HG03280 (cell line): Measurements from ENCODE around the gene SASH1.
A peak's percentile ranks its signal among the peaks of the same experiment; 100 is the strongest.

Source experiments
- ATAC-seq: cut with Tn5 transposase; IDR thresholded peaks from one replicate; pipeline ENCODE4 v1.9.1; 2021; ENCODE audit warnings: mild to moderate bottlenecking, moderate library complexity; ENCODE audit not compliant: unreplicated experiment

SASH1 gene

DNA sequence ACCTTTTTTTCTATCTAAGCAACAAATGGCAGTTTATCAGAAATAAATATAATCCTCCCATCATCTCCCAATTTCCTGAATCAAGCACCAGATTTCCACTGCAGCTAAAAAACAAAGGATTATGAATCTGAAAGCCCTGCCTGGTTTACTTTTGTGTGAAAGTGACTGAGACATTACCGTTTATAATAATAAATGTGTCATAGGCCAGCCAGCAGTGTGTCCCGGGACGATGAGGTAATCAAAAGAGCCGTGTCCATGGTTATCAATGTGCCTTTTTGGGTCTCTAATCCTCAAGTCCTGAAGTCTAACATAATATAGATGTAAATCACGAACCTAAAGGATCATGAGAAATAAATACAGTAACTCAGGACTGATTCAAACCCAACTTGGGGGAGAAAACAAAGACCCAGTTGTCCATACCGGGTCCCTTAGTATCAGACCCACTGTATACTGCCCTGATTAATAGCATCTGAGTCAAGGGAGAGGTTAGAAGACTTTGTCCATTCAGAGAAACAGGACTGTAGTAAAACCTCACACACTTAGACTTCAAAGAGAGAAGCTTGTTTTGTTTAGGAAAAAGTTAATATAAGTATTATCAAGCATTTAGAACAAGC lies 149.1 kb downstream of the SASH1 start:
- ATAC-seq = no peak

DNA sequence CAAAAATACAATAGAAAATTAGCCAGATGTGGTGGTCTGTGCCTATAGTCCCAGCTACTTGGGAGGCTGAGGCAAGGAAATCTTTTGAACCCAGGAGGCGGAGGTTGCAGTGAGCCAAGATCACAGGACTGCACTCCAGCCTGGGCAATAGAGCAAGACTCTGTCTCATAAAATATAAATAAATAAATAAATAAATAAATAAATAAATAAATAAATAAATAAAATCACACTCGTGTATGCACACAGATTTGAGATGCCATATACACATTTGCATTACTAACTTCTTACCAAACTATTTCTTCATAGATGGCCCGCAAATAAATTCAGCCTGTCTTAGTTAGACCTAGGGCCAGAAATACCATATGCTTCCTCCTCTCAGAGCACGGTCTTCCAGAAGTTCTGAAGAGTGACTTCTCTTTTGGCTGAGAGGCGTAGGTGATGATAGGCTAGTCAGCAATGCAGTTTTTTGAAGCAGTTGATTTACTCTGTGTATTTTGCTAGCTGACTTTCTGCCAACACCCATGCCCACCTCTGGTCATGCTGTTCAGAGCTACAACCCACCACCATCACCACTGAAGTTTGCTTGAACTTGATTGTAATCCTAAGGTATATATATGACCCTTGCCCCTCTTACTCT lies 150.1 kb downstream of the SASH1 start:
- no peak for ATAC-seq

DNA sequence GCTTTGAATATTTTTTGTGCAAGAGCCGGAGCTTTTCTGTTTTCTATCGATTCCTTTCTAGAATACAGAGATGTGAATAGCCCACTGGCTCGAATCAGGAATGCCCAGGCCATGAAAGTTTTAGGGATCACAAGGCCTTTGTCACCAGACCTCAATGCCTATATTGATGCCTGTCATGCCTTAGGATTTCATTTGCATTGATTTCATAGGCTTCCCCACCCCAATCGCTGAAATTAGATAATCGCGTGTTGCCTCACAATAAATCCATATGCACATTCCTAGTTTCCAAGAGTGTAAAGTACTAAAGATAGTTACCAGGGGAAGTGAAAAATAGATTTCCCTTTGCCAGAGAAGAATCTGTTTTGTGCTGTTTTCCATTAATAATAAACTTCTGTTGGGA lies 150.8 kb downstream of the SASH1 start:
- no peak for ATAC-seq

DNA sequence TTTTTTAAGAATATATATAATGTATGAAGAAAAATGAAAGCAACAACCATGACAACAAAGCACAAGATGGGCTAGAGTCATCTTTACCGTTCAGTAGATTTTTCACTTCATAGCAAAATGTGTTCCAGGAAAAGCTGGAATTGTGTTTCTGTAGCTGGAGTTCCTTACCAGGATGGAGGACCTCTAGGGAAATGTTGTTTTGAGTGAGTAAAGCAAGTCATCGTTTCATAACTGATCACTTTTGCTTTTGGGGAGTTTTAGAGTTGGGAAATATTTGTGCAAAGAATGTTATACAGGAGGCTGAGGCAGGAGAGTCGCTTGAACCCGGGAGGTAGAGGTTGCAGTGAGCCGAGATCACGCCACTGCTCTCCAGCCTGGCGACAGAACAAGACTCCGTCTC lies 151.6 kb downstream of the SASH1 start:
- no peak for ATAC-seq

DNA sequence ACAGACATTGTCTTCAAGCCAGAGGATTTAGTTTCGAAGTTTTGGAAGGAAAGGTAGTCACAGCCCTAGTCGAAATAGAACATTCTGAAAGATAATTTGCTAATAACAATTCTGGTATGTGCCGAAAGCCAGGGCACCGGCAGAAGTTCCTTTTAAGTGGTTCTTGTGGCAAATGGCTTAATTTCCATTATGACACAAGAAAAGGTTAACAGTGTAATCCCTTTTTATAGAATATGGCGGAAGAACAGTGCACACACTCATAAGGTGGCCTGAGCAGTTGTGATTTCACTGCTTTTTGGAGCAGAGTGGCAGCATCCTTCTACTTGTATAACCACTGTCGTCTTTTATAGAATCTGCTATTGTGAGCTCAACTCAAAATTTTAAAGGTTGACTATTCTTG lies 152.4 kb downstream of the SASH1 start:
- ATAC-seq = no peak

DNA sequence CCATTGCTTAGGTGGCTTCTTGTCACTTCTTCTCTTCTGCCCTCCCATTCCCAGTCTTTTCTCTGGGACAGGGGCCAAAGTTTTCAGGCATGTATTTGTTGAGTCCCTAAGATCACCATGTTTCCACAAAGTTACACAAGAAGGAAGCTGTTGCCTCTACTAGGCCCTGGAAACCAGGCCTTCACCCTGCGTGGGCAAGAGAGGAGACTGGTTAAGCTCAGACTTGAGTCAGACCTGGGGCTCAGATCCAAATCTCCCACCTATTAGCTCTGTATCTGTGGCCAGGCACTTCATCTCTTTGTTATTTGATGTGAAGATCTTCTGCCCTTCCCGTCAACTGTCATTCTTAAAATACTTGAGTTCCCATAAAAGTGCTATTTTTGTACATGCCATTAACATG lies 154.6 kb downstream of the SASH1 start:
- ATAC-seq = no peak

DNA sequence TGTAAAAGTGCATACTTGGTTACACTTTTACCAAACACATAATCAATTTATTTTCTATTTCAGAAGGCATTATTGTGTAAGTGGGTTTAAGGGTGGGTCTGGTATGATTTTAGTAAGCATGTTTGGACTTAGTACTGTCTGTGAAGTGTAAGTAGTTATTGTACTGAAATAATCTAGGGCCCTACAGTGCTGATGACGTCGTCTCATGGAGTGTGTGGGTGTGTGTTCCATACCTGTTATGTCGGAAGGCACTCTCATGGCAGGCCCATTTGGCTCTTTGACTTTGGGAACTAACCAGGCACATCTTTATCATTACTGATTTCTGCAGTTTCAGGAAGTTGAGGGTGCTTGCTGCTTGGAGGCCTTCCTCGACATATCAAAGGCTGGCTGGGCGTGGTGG lies 155.1 kb downstream of the SASH1 start:
- ATAC-seq = no peak

DNA sequence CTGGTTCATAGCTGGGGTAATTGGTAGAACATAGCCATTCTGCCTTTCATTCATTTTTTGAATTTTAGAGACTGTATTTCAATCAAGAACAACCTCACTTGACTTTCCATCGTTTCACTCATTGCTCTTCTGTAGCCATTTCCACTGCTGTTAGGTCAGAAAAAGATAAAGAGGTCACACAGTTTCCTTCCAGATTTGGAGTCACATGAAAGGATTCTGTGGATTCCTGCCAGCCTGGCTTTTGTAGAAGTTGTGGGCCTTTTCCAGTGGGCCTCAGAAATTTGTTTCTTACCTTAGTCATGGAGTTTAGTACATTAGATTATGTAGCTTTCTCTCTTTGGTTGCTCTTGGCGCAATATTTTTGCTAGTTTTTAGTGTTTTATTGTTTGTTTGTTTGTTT lies 157.8 kb downstream of the SASH1 start:
- no peak for ATAC-seq

DNA sequence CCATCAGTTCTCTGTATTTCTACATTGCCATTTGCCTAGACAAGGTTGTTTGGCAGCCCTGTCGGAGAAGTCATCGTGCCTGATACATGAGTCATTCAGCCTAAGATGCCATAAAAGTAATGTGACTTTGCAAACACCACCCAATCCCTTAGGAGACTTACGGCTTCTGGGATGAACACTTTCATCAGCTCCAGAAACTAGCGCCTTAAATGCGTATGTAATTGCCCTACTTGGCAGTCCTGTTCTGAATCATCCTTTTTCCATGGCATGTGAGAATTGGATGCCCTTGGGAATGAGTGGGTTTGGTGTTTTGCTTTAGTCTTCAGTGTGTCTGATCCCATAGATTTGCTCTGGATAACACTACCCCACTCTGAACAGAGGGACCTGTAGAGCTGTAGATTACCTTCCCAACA lies 158.5 kb downstream of the SASH1 start:
- no peak for ATAC-seq

DNA sequence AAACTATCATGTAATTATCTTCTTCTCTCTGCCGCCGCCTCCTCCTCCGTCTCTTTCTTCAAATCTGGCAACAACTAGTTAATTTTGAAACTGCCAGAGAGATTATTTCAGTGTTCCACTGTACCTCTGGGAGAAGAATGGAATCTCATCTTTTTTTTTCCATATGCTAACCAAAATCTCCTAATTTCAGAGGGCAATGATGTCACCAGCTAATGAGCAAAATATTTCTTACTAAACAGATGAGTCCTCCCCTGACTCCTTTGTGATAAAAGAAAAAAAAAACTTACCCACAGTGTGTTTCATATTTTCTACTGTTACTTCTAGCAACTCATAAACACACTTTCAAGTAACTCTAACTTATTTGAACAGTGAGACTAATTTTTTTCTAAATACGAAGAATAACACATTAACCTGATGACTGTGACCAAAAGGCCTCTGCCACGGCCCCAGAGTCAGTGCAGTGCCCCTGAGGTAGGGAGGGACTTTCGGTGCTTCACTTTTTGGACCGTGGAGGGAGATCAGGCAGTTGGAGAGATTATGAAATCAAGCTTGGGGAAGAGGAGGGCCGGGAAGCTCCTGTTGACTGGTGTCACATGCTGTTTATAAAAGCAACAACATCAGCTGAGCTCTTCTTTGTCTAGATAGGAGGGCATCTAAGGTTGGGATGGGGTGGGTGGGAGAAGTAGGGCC lies 159.6 kb downstream of the SASH1 start:
- no peak for ATAC-seq

DNA sequence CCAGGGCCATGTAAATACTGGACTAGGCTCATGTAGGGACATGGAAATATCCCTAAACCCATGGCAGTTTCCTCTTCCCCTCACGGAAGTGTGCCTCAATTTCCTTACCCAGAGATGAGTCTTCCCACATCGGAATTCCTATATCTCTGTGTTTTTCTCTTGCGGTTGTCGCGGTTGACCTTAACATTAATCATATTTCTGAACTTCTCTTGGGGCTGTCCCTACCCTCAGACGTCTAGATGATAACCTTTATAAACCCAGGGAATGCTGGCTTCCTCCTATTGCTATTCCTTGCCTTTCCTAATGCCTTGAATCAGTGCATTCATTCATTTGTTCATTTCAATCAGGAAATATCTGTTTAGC lies 160.1 kb downstream of the SASH1 start:
- ATAC-seq = no peak

DNA sequence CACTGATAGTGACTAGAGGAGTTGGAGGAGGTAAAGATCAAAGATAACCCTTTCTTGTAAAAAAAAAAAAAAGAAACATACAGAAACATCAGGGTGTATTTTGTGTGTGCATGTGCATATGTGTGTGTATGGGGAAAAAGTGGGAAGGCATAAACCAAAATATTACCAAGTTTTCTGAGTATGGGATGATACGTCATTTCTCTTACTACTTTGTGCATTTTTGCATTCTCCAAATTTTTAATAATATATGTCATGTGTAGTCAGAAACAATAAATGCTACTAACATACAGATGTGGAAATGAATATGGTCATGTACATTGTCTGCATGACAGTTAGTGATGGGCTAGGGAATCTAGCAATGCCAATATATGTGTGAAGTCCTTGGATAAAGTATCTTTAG lies 161.1 kb downstream of the SASH1 start:
- ATAC-seq = no peak

DNA sequence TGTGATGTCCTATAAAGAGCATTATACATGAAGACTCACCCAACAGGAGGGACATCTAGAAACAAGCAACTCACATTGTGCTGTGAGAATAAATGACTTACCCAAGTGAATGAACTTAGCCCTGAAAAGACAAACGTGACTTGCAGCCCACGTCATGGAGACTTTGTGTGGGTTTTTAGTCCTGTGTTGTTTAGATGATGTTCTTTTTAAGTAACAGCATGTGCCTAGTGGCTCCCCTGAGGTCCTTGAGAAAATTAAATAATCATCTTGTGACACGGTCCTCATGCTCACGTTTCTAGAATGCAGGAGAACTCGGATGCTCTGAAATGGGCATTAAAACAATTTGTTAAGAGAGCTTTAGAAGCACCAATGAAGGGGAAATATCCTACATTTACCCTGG lies 165.1 kb downstream of the SASH1 start:
- ATAC-seq = no peak

DNA sequence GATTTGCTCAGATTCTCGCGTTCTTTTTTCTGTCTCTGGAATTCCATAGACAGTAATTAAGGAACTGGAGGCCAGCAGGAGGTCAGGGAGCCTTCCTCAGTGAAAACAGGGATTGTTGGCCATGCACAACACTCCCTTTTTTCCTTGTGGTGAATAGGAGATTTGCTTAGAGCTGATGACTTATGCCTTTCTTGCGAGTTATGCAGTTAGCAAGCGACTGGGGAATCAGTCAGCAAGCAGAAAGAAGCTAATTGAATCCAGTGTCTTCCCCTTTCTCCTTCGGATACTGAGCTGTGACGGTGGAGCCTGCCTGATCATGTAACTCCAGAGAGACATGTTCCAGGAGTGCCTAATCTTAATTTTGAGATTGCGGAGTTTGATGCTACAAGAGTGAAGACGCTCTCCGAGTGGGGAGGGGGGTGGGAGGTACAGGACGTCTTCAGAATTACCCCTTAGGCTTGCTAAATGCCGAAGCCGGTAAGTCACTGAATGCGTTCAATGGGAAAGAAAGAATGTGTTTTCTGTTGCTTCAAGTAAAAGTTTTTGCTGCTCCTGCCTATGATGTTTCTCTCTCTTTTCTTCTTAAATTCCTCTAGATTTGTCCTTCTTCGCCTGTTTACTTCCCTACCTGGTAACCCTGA lies 165.9 kb downstream of the SASH1 start:
- no peak for ATAC-seq

DNA sequence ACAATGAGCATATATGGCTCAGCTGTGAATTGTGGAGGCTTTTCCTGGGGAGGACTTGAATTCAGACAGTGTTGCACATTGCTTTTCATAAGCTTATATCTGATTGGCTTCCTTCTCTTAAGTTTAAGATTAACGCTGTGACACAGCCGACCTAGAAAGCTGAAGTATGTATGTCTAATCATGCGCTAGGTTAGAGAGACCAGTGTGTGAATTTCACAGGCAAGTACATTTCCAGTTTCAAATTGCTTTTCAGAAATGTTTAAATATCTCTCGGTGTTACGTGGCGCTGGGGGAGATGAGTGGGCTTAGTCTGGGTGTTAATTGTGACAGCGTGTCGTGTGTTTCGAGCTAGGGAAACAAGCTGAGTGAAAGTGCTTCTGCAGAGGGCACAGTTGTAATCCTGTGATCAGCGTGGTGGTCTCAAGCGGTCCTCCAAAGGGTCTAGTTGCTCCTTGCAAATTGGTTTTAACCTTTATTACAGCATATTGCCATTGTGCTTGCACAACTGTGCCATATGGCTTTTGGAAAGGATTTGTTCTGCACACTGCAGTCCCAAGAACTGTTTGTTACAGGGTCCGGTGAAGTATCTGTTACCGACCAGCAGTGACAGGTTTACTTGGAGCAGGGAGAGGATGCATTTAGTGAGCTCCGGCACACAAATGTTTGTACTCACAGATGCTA lies 166.6 kb downstream of the SASH1 start:
- peak; percentile 39 for ATAC-seq

DNA sequence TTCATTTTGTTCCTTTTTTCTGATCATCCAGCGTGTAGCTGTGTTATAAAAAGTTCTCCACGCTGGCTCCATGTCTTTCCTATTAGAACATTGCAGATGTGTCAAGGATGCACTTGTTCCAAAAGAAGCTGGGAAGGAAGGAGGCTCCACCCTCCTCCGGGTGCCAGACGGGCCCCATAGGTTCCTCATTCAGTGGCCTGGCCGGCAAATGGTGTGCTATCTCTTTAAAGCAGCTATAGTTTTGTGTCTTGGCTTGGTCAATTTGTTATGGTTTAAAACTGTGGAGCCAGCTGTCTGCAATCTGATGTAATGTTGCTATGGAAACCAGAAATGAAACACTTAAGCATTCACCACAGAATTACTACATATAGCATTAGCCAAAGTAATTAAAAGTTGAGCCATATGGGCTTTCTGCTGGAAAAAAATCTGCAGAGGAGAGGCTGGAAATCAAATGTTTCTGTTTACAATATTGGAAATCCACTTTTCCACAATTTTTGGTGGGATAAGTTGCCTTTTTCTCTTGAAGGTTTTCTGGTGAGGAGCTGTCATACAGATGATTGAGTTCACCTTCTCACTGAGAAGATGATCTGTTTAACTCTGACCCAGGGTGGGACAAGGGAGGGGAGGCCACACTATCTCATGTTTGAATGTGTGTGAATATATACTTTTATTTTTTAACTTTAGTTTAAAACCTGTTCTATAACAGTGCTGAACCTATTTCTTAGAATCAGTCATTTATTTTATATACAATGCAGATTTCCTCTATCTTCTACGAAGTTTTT lies 167.4 kb downstream of the SASH1 start:
- peak; percentile 80 for ATAC-seq

DNA sequence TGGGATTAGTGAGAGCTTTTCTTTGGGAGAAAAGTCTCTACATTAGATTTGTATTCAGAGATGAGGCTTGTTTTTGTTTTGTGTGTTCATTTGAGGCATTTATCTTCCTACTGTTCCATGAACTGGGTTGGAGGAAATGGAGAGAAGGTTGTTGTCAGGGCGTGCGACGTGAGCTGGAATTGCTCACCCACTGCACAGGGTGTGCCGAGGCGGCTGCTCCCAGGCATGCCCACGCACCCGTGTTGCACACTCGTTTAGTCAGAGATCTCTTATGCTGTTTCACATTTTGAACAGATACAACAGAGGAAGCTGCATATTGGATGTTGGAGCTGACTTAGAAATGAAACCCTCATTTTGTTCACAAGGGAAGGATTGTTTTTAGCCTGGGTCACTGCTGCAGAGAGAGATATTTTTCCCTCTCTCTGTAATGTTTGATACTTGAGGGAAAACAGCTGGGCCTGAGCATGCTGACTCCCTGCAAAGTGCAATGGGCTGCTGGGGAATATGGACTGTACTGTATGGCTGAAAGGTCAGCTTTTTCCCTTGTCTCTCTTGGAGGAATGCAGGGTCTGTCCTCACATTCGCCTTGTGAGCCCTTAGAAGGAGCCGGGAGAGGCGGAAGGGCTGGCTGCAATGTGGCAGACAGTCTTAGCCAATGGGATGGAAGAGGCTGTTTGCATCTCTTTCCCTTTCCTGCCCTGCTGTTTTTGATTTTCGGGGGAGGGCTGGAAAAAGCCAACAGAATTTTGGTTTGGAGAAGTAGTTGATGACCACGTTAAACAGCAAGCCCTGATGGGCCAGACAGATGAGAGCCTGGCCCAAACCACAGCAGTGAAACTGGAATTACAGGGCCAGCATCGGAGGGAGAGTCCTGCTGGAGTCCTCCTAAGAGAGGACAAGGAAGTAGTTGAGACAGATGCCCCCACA lies 170.8 kb downstream of the SASH1 start:
- ATAC-seq = no peak

DNA sequence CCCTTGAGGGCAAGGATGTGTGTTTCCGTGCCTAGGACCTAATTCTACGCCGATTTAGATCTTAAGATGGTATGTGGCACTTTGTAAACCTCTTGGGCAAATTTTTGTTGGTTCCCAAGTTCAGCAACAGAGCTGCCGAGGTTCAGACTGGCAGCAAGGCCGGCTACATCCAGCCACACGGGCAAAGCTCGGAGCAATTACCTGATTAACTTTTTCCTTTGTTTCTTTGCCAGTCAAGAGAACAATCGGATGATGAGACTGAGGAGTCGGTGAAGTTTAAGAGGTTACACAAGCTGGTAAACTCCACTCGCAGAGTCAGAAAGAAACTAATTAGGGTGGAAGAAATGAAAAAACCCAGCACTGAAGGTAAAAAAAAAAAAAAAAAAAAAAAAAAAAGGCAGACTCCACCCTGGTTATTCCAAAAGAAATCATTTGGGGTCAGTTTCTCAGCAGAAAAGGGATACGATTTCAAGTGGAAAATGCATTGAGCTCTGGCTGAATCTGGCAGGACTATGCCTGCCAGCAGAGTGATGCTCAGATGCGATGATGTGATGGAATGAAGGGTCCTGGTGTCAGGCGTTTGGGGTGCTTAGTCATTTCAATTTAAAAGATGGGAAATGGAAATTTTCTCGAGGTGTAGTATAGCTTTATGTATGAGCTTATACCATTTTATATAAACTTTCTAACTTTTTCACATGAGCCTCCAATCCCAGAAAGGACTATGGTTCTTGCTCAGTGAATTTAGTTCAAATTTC lies 171.6 kb downstream of the SASH1 start:
- no peak for ATAC-seq

DNA sequence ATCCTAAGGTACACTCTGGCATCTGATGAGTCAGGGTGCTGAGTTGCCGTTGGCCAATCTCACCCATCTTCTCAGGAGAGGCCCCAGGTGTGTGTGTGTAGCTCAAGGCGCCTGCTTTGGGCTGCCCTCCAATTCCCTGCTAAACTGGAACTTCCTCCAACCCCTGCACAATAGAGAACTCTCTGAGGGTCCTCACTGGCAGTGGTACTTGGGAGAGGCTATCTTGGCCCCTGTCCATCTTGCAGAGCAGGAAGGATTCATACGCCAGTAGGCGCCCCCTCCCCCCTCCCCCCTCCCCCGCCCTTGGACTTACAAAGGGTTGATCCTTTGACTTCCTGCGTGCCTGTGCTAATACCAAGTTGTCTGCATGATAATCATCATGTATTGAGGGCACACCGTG lies 173.6 kb downstream of the SASH1 start:
- ATAC-seq = no peak
